ENCODE data around the gene HMOX1. TPM values are rescaled to one million over a fixed set of nuclear protein-coding genes. Genes with fewer than 3 reads are reported as not detected.

HMOX1 gene, protein sequence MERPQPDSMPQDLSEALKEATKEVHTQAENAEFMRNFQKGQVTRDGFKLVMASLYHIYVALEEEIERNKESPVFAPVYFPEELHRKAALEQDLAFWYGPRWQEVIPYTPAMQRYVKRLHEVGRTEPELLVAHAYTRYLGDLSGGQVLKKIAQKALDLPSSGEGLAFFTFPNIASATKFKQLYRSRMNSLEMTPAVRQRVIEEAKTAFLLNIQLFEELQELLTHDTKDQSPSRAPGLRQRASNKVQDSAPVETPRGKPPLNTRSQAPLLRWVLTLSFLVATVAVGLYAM
- total RNA-seq, result under 1 TPM; 0.26 to 0.39 TPM

DNA sequence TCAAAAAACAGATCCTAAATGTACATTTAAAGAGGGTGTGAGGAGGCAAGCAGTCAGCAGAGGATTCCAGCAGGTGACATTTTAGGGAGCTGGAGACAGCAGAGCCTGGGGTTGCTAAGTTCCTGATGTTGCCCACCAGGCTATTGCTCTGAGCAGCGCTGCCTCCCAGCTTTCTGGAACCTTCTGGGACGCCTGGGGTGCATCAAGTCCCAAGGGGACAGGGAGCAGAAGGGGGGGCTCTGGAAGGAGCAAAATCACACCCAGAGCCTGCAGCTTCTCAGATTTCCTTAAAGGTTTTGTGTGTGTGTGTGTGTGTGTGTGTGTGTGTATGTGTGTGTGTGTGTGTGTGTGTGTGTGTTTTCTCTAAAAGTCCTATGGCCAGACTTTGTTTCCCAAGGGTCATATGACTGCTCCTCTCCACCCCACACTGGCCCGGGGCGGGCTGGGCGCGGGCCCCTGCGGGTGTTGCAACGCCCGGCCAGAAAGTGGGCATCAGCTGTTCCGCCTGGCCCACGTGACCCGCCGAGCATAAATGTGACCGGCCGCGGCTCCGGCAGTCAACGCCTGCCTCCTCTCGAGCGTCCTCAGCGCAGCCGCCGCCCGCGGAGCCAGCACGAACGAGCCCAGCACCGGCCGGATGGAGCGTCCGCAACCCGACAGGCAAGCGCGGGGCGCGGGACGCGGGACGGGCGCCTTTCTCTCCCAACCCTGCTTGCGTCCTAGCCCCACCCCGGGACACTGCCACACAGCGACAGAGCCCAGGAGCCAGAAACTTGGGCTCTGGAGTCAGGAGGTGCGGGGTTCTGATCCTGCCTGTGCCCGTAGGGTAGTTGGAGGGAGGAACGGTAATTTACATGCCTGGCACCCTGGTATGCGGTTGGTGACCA is at the start of gene HMOX1:
Gene HMOX1, plus strand, starts transcription at position 560 of the 887 bp plus-strand sequence. Its CDS starts 78 bp downstream, at position 638.
- H3K36me3 Mint-ChIP-seq, result no peaks in the 10 kb centered on the region
- peak; percentile 62 for DNase-seq
- H3K27me3 Mint-ChIP-seq, result peaks cover 54% of the 10 kb centered on the region
- no peaks in the 10 kb centered on the region for H3K9me3 Mint-ChIP-seq
- H3K4me1 Mint-ChIP-seq, result peaks cover 18% of the 10 kb centered on the region
- H3K27ac Mint-ChIP-seq, result no peak within 1 kb of the TSS
- peak within 1 kb of the TSS; percentile 37 for H3K4me3 Mint-ChIP-seq

- Mint-ChIP-seq H3K27me3 (no peaks in the 10 kb centered on the region), H3K9me3 (no peaks in the 10 kb centered on the region), H3K4me3 (no peak overlapping the region), H3K27ac (peak overlapping the region; percentile 32), H3K36me3 (peaks cover 16% of the 10 kb centered on the region), H3K4me1 (peaks cover 33% of the 10 kb centered on the region)
- DNase-seq, result no peak
Measured at GRCh38 chr22:35332278-35332677, 48.6 kb upstream of the HMOX1 start.

- Mint-ChIP-seq H3K4me3 (no peak overlapping the region), H3K27me3 (no peaks in the 10 kb centered on the region), H3K36me3 (peaks cover 16% of the 10 kb centered on the region), H3K9me3 (no peaks in the 10 kb centered on the region), H3K4me1 (peaks cover 33% of the 10 kb centered on the region), H3K27ac (no peak overlapping the region)
- DNase-seq, result no peak
Measured at GRCh38 chr22:35333220-35333619, 47.7 kb upstream of the HMOX1 start.

DNA sequence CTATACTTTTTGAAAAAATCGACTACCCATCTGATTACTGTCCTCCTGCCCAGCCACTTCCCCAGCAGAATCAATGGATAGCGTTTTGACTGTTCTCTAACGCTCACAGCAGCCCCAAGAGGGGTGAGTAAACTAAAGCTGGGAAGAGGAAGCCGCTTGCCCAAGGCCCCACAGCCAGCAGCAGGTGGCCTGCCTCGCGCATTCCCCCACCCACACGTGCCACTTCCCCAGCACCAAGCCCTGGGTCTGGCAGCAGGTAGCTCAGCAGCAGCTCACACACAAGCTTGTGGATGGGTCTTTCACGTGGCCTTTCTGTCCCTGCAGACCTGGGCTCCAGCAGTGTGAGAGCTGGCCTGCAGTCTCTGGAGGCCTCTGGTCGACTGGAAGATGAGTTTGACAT is 46.9 kb upstream of the HMOX1 start:
- Mint-ChIP-seq H3K9me3 (no peaks in the 10 kb centered on the region), H3K27me3 (no peaks in the 10 kb centered on the region), H3K27ac (peak overlapping the region; percentile 19), H3K4me1 (peaks cover 33% of the 10 kb centered on the region), H3K4me3 (no peak overlapping the region), H3K36me3 (peaks cover 16% of the 10 kb centered on the region)
- DNase-seq, result peak; percentile 30

DNA sequence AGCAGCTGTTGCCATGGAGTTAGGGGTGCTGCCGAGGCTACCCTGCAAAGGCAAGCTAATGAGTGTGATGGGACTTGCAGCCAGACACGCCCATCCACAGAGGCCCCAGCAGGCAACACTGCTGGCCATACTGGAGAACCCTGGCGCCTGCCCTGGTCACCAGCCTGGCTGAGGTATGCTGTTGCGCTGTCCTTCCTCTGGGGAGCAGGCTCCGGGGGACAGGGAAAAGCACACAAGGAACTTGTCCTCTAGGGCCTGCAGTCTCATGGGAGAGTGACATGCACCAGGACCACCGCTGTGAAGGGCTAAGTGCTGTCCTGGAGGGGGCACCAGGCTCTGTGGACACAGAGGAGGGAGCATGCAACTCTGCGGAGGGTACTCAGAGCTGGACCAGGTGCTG is 45.4 kb upstream of the HMOX1 start:
- H3K4me3 Mint-ChIP-seq, result no peak overlapping the region

DNA sequence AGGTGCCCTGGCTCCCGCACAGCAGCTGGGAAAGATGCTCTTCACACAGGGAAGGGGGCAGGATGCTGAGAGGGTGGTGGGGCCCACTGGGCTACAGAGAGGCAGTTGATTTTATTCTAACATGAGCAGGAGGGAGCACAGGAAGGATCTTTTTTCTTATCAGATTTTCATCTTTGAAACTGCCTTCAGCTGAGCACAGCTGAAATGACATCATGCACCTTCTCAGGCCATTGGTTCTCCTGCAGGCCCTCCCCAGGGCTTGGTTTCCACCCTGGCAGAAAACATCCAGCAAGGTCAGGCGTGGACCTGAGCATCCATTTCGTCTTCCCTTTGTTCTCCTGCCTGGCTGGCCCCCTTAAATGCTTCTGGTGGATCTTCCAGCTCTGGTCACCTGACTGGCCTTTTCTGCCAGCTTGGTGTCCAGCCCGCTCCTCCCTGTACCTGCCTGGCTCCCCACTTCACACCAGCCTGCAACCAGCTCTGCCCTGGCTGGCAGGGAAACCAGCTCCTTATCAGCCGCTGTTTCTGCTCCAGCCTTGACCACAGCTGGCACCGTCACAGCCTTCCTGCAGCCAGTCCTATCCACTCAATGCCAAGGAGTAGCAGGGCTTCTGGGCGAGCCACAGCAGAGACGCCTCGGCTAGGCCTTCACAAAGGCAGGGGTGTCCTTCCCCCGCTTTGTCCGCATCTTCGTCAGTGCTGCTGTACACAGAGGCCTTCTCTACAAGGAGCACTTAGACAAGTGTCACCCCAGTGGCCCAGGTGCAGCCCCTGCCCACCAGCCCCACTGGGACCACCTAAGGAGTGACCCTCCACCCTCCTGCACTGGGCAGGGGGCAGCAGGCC is 44.7 kb upstream of the HMOX1 start:
- no peaks in the 10 kb centered on the region for H3K27me3 Mint-ChIP-seq
- H3K4me3 Mint-ChIP-seq, result no peak overlapping the region
- H3K36me3 Mint-ChIP-seq, result peaks cover 10% of the 10 kb centered on the region
- peaks cover 14% of the 10 kb centered on the region for H3K4me1 Mint-ChIP-seq
- H3K9me3 Mint-ChIP-seq, result no peaks in the 10 kb centered on the region
- DNase-seq, result no peak
- H3K27ac Mint-ChIP-seq, result no peak overlapping the region

More for the DNA sequence above, 45.4 kb upstream of the HMOX1 start:
- Mint-ChIP-seq H3K9me3 (no peaks in the 10 kb centered on the region), H3K36me3 (peaks cover 12% of the 10 kb centered on the region), H3K27ac (no peak overlapping the region), H3K4me1 (peaks cover 20% of the 10 kb centered on the region), H3K27me3 (no peaks in the 10 kb centered on the region)
- no peak for DNase-seq

DNA sequence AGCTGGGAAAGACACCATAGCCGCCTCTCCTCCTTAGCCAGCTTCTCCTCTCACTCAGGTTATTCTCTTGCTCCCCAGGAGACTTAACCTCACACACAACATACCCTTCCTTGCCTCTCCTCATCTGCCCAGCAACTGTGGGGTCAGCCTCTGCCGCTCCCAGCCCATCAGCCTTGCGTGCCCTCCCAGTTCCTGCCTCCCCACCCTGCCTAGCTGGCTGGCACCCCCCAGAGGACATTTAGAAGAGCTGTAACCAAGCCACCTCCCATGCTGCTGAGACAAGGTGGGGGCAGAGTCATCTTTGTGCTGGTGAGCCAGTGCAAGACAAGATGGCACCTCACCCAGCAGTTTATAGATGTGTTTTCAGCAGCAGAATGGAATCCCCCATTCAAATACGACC is 43.0 kb upstream of the HMOX1 start:
- Mint-ChIP-seq H3K4me1 (peaks cover 8% of the 10 kb centered on the region), H3K4me3 (no peak overlapping the region), H3K36me3 (peaks cover 11% of the 10 kb centered on the region), H3K27me3 (no peaks in the 10 kb centered on the region), H3K9me3 (no peaks in the 10 kb centered on the region), H3K27ac (peak overlapping the region; percentile 42)
- no peak for DNase-seq

GRCh38 chr22:35341090-35341874 is 39.6 kb upstream of the HMOX1 start:
- Mint-ChIP-seq H3K4me1 (peaks cover 2% of the 10 kb centered on the region), H3K4me3 (no peak overlapping the region), H3K36me3 (peaks cover 9% of the 10 kb centered on the region), H3K27ac (no peak overlapping the region), H3K27me3 (no peaks in the 10 kb centered on the region), H3K9me3 (no peaks in the 10 kb centered on the region)
- DNase-seq, result no peak

DNA sequence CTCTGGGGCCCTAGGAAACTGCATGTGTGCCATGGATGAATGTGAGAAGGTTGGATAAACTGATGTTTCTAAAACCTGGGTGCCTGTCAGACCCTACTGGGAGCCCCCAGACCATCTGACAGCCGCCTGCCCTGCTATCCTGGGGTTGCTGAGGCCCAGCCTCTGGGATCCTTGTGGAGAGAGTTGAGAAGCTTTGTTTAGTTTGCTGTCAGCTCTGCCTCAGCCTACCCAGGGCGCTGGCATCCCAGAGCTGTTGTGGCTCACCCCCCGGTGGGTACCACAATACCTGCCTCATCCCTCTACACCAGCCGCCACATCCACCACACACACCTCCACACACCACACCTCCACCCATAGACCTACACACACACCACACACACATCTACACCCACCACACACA is 38.5 kb upstream of the HMOX1 start:
- no peak for DNase-seq
- H3K27me3 Mint-ChIP-seq, result no peaks in the 10 kb centered on the region
- no peak overlapping the region for H3K4me3 Mint-ChIP-seq
- peaks cover 2% of the 10 kb centered on the region for H3K4me1 Mint-ChIP-seq
- peaks cover 9% of the 10 kb centered on the region for H3K36me3 Mint-ChIP-seq
- no peaks in the 10 kb centered on the region for H3K9me3 Mint-ChIP-seq
- no peak overlapping the region for H3K27ac Mint-ChIP-seq

- Mint-ChIP-seq H3K27ac (no peak overlapping the region), H3K4me3 (no peak overlapping the region), H3K36me3 (peaks cover 9% of the 10 kb centered on the region), H3K27me3 (no peaks in the 10 kb centered on the region), H3K9me3 (no peaks in the 10 kb centered on the region), H3K4me1 (peaks cover 2% of the 10 kb centered on the region)
- DNase-seq, result no peak
Measured at GRCh38 chr22:35343664-35344550, 37.0 kb upstream of the HMOX1 start.

DNA sequence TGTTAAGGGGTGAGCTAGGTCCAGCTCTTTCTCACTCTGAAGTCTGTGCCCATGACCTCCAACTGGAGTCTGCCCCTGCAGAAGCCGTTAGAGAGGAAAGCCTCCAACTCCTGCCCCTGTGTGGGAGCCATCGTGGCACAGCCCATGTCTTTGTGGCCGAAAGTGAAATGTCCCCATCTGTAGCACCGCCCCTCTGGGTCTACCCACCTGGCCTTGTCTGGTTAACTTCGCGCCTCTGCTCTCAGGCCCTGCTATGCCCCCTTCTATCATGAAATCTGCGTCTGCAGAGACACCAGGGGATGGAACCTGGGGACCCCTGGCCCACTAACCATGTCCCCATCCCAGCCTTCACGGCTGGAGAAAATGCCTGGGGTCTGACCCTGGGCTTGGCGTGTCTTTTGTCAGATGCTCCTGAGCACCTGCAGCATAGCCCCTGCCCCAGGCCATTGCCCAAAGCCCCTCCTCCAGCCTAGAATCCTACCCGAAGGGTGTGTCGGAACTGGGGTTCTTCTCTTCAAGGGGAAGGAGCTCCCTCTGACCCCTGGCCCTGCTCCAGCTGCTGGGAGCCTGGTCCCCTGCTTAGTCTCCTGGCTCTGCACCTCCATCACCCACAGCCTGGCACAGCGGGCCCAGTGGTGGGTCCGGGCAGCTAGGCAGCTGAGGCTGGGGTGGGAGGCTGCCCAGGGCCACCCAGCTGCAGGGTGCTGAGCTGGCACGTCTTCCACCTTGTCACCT is 35.8 kb upstream of the HMOX1 start:
- peaks cover 5% of the 10 kb centered on the region for H3K36me3 Mint-ChIP-seq
- H3K27me3 Mint-ChIP-seq, result no peaks in the 10 kb centered on the region
- no peak overlapping the region for H3K4me3 Mint-ChIP-seq
- DNase-seq, result no peak
- H3K27ac Mint-ChIP-seq, result no peak overlapping the region
- peaks cover 2% of the 10 kb centered on the region for H3K4me1 Mint-ChIP-seq
- H3K9me3 Mint-ChIP-seq, result no peaks in the 10 kb centered on the region

DNA sequence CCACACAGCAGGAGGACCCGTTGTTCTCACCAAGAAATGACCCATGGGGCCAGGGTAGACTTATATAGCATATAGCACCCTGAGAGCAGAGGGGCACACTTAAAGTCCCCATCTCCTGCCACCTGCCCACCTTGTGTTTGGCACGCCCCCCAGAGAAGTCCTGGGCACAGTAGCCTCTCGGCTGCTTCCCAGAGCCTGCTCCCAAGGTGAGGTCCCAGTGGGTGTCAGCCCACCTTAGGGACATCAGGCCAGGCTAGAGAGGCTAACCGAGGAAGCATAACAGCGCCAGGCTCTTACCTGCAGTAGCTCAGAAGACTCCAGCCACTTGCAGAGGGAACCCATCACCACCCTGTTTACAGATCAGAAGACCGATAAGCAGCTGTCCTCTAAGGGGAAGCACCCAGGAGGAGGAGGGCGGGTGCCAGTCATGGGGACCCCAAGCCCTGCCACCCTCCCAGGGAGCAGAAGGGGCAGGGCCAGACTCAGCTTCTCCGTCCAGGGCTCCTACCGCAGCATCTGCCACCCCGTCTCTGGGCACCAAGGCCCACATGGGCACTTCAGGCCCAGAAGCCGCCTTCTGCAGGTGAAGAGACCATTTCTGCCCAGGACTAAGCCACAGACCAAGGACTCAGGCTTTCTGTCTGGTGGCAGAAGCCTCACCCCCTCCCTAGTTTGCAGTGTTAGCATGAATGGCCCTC is 34.9 kb upstream of the HMOX1 start:
- Mint-ChIP-seq H3K4me3 (no peak overlapping the region), H3K27ac (no peak overlapping the region), H3K4me1 (peaks cover 7% of the 10 kb centered on the region), H3K9me3 (no peaks in the 10 kb centered on the region), H3K36me3 (peaks cover 3% of the 10 kb centered on the region), H3K27me3 (peaks cover 1% of the 10 kb centered on the region)
- DNase-seq, result no peak

Measured in activated naive CD8-positive, alpha-beta T cell treated with anti-CD3 and anti-CD28 coated beads for 36 hours (primary cell).